ENCODE measurements around the gene DDI1. TPM values are rescaled to one million over a fixed set of nuclear protein-coding genes. Genes with fewer than 3 reads are reported as not detected.

DDI1 gene
- total and polyA plus RNA-seq, 10 of the 15 experiments (the other 5 are each of a cell fraction or from before 2014, with no cell fraction given), result not detected

DNA sequence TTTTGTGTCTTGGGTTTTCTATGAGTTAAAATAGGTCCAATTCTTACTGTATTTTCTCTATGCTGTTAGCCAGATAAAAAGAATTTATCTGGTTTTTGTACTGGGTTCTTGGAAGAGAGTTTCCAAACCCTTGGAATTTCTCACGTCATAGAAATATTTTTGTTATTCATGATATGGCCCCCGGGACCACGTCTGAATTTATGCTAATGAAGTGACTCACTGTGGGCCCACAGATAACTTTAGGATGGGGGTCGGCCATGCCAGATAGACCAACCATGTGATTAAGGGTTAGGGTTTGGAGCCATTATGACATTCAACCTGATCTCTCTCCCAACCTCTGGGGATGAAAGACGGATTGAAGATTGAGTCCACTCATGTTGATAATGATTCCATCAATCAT, 35.6 kb upstream of the DDI1 start (continued):
- TF ChIP-seq NR2C1 (IDR thresholded peaks at IDR 0.05), result no peak
- TF ChIP-seq TCF3 (IDR thresholded peaks at IDR 0.05; ENCODE audit: borderline replicate concordance, insufficient read depth, low read depth, low read length), result no peak
- no peak for TF ChIP-seq FOS (IDR thresholded peaks at IDR 0.05; ENCODE audit: borderline replicate concordance, extremely low read depth, insufficient read length)
- TF ChIP-seq SMAD1 (IDR thresholded peaks at IDR 0.05; ENCODE audit: low read depth, partially characterized antibody), result no peak
- TF ChIP-seq SMAD5 (IDR thresholded peaks at IDR 0.05; ENCODE audit: low read depth), result no peak
- no peak for TF ChIP-seq SP1 (IDR thresholded peaks at IDR 0.05; ENCODE audit: low read depth, low read length)

DNA sequence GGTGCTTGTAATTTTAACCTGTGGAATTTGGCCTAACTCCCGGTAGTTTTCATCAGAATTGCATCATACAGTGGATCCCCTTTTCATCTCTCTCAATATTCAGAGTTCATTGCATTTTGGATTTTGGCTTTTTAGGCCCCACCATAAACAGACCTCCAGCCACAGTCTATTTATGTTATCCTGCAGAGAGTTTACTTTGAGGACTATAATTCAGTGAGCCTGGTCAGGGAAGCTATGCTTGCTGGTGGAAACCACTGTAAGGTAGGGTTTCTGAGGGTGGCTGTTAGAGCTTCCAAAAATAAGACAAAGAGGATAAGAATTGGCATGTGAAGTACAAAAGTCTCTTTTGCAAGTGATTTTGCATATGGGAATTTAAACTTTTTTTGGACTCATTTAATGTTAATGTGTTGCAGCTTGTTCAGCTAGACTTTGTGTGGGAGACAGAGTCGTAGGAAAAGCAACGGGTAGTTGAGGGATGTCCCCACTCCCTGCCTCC, 34.8 kb upstream of the DDI1 start:
- SMC1A ChIA-PET (ENCODE audit: uncharacterized antibody, unreplicated experiment), result no interaction called here
- no peak overlapping the region for H3K27ac ChIP-seq (ENCODE audit: control insufficient read depth, insufficient read depth)
- H3K36me3 ChIP-seq (ENCODE audit: control insufficient read depth in 2 of 2, insufficient read depth in 2 of 2, low read length in 1 of 2), result no peaks in the 10 kb centered on the region
- FAIRE-seq (no peak), ATAC-seq (no peak), DNase-seq (ENCODE audit: low read depth, low spot score) (no peak)
- in situ Hi-C loops (cut with MboI) (no loop called here), intact Hi-C loops (cut with micrococcal nuclease; ENCODE audit: unreplicated experiment) (no loop called here)
- H3K9me3 ChIP-seq (replicated peaks; ENCODE audit: control insufficient read depth, insufficient read depth, low read length), result no peaks in the 10 kb centered on the region; the same call in 2 of the 3 replicates
- RAD21 ChIA-PET (ENCODE audit: unreplicated experiment), result no interaction called here
- no peak overlapping the region for H2AFZ ChIP-seq (ENCODE audit: control insufficient read depth, low read depth, low read length)
- no peak overlapping the region for H3K4me3 ChIP-seq
- H3K27me3 ChIP-seq (replicated peaks in 1 of 2; ENCODE audit: control insufficient read depth in 2 of 2, insufficient read depth in 2 of 2, low read length in 1 of 2), result no peaks in the 10 kb centered on the region
- no peaks in the 10 kb centered on the region for H3K79me2 ChIP-seq (ENCODE audit: control insufficient read depth, insufficient read depth, low read length)
- no peak overlapping the region for H3K4me2 ChIP-seq (ENCODE audit: control insufficient read depth, insufficient read depth)
- BruUV-seq (replicated peaks), result no TSS peak
- no peak overlapping the region for H3K9ac ChIP-seq (ENCODE audit: control insufficient read depth, insufficient read depth, low read length)
- CTCF ChIA-PET, result no interaction called here
- POLR2A ChIA-PET, result no interaction called here
- H3K4me1 ChIP-seq (ENCODE audit: control insufficient read depth, insufficient read depth, low read length), result no peaks in the 10 kb centered on the region
- no peaks in the 10 kb centered on the region for H4K20me1 ChIP-seq (ENCODE audit: control insufficient read depth, insufficient read depth)
- WGBS (ENCODE audit: insufficient coverage, insufficient replicate concordance, low lambda C conversion rate, missing lambda C conversion rate), result 52% methylated on average over 3 of the region's 3 CpGs
- no peak for TF ChIP-seq ASH2L (IDR thresholded peaks at IDR 0.05; ENCODE audit: borderline replicate concordance, low read depth)
- no peak for TF ChIP-seq NBN (IDR thresholded peaks at IDR 0.05)
- TF ChIP-seq, protein P1, sequence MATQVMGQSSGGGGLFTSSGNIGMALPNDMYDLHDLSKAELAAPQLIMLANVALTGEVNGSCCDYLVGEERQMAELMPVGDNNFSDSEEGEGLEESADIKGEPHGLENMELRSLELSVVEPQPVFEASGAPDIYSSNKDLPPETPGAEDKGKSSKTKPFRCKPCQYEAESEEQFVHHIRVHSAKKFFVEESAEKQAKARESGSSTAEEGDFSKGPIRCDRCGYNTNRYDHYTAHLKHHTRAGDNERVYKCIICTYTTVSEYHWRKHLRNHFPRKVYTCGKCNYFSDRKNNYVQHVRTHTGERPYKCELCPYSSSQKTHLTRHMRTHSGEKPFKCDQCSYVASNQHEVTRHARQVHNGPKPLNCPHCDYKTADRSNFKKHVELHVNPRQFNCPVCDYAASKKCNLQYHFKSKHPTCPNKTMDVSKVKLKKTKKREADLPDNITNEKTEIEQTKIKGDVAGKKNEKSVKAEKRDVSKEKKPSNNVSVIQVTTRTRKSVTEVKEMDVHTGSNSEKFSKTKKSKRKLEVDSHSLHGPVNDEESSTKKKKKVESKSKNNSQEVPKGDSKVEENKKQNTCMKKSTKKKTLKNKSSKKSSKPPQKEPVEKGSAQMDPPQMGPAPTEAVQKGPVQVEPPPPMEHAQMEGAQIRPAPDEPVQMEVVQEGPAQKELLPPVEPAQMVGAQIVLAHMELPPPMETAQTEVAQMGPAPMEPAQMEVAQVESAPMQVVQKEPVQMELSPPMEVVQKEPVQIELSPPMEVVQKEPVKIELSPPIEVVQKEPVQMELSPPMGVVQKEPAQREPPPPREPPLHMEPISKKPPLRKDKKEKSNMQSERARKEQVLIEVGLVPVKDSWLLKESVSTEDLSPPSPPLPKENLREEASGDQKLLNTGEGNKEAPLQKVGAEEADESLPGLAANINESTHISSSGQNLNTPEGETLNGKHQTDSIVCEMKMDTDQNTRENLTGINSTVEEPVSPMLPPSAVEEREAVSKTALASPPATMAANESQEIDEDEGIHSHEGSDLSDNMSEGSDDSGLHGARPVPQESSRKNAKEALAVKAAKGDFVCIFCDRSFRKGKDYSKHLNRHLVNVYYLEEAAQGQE (IDR thresholded peaks at IDR 0.05; ENCODE audit: low read depth, low read length), result no peak
- TF ChIP-seq, protein P2, sequence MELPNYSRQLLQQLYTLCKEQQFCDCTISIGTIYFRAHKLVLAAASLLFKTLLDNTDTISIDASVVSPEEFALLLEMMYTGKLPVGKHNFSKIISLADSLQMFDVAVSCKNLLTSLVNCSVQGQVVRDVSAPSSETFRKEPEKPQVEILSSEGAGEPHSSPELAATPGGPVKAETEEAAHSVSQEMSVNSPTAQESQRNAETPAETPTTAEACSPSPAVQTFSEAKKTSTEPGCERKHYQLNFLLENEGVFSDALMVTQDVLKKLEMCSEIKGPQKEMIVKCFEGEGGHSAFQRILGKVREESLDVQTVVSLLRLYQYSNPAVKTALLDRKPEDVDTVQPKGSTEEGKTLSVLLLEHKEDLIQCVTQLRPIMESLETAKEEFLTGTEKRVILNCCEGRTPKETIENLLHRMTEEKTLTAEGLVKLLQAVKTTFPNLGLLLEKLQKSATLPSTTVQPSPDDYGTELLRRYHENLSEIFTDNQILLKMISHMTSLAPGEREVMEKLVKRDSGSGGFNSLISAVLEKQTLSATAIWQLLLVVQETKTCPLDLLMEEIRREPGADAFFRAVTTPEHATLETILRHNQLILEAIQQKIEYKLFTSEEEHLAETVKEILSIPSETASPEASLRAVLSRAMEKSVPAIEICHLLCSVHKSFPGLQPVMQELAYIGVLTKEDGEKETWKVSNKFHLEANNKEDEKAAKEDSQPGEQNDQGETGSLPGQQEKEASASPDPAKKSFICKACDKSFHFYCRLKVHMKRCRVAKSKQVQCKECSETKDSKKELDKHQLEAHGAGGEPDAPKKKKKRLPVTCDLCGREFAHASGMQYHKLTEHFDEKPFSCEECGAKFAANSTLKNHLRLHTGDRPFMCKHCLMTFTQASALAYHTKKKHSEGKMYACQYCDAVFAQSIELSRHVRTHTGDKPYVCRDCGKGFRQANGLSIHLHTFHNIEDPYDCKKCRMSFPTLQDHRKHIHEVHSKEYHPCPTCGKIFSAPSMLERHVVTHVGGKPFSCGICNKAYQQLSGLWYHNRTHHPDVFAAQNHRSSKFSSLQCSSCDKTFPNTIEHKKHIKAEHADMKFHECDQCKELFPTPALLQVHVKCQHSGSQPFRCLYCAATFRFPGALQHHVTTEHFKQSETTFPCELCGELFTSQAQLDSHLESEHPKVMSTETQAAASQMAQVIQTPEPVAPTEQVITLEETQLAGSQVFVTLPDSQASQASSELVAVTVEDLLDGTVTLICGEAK (IDR thresholded peaks at IDR 0.05; ENCODE audit: borderline replicate concordance), result no peak
- TF ChIP-seq NR2C1 (IDR thresholded peaks at IDR 0.05), result no peak
- no peak for TF ChIP-seq MXI1 (IDR thresholded peaks at IDR 0.05; ENCODE audit: low read depth, low read length)
- TF ChIP-seq DPF2 (IDR thresholded peaks at IDR 0.05), result no peak
- TF ChIP-seq, protein P3, sequence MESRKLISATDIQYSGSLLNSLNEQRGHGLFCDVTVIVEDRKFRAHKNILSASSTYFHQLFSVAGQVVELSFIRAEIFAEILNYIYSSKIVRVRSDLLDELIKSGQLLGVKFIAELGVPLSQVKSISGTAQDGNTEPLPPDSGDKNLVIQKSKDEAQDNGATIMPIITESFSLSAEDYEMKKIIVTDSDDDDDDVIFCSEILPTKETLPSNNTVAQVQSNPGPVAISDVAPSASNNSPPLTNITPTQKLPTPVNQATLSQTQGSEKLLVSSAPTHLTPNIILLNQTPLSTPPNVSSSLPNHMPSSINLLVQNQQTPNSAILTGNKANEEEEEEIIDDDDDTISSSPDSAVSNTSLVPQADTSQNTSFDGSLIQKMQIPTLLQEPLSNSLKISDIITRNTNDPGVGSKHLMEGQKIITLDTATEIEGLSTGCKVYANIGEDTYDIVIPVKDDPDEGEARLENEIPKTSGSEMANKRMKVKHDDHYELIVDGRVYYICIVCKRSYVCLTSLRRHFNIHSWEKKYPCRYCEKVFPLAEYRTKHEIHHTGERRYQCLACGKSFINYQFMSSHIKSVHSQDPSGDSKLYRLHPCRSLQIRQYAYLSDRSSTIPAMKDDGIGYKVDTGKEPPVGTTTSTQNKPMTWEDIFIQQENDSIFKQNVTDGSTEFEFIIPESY (IDR thresholded peaks at IDR 0.05), result no peak
- no peak for TF ChIP-seq MEF2B (IDR thresholded peaks at IDR 0.05; ENCODE audit: partially characterized antibody, poor library complexity, severe bottlenecking)

Data from GM12878 (cell line).